G401 (cell line): ENCODE measurements around the gene CD80. TPM values are rescaled to one million over a fixed set of nuclear protein-coding genes. Genes with fewer than 3 reads are reported as not detected.
"Not testable (repeated sequence)": the region's sequence is repeated elsewhere in the genome, so short reads cannot be mapped to it uniquely, and the experiment has no call there.

Experiments
- DNase-seq: peaks from one replicate; pipeline ENCODE4 v3.0.0-alpha.2; 2015; ENCODE audit warnings: low spot score
- in situ Hi-C: cut with HindIII; loops from 2 replicates; pipeline ENCODE4 v1.10.0; 2016; ENCODE audit warnings: low sequenced_read_pairs, mixed read lengths
- total RNA-seq: library from RNA; depleted of rRNA; stranded (reverse); fragments of >200 nt; shearing (Covaris generic); gene quantifications from 2 replicates; pipeline ENCODE4 v1.2.3, GENCODE V29; 2014

The CD80 gene
- total RNA-seq, 1 experiment from 2014 or later = not detected

DNA sequence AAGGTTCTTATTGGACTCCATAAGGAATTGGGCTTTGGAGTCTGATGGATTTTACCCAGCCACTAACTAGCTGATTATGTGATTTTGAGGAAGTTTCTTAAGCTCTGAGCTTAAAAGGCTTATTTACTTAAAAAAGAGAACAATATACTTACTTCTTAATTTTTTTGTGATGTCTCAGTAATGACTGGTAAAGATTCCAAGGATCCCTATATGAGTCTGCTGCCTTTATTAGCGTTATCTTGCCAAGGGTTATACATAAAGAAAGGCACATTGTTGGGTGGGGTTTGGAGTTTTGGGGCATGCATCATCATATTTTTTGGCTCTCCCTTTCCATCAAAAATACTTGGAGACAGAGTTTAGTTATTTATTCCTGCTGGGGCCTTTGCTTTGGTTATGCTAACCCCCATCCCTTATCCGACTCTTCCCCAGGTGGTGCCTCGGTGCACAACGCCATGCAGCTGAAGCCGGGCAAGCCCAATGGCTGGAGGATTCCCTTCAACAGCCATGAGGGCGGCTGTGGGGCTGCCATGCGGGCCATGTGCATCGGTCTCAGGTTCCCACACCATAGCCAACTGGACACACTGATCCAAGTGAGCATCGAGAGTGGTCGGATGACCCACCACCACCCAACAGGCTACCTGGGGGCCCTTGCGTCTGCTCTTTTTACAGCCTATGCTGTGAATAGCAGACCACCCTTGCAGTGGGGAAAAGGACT is 26.6 kb upstream of the CD80 start:
- in situ Hi-C loops = no loop called here
- no peak for DNase-seq

DNA sequence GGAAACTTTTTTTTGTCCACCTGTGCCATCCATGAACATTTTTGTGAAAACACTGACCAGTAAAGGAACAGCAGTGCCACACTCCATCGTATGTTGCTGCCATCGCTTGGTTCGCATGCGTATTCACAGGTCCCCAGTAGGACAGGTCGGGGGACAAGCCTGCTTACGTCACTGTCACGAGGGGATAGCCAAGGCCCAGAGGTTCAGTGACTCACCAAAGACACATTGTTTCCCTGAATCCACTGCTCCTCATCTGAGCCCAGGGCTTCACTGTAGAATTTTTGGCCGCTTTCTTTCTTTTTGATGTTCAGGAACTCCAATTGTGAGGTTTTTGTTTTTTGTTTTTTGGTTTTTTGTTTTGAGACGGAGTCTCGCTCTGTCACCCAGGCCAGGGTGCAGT is 25.8 kb upstream of the CD80 start:
- DNase-seq = no peak

DNA sequence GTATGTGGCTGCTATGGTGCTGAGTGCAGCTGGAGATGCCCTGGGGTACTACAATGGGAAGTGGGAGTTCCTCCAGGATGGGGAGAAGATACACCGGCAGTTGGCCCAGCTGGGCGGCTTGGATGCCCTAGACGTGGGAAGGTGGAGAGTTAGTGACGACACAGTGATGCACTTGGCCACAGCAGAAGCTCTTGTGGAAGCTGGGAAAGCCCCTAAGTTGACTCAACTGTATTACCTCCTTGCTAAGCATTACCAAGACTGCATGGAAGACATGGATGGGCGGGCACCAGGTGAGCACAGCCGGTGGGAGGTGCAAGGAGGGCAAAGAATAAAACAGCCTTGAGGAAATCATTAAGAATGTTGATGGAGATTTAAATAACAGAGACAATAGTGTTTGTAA is 22.8 kb upstream of the CD80 start:
- DNase-seq = no peak
- in situ Hi-C loops = no loop called here

More for the DNA sequence above, 25.8 kb upstream of the CD80 start:
- in situ Hi-C loops = no loop called here

DNA sequence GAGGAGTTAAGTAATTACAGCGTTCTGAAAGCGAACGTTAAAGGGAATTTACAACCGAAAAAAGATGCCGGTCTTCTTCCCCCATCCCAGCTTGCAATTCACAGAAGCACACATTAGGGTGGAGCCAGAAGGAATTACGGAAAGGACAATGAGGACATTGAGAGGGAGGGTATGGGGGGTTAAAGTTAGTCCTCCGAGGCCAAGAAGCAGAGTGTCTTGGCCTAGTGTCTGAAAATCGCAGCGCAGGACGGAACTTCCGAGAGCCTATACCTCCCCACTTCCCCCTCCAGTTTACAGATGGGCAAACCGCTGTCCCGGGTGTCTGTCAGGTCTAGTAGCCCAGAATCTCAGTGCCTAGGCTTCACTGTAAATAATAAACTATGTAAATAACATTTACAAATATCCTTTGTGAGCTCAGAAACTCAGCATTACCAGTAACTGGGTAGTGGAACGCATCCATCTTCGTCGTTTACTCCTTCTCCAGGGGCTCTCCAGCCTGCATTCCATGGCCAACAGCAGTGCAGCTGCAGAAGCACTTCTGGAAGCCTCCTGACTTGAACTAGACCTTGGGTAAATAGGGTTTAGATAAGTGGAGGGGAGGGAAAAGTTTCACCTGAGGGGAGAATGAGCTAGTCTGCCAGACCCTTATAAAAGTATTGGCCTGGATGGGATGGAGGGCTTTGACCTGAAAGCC is 20.8 kb upstream of the CD80 start:
- DNase-seq = no peak
- in situ Hi-C loops = no loop called here

DNA sequence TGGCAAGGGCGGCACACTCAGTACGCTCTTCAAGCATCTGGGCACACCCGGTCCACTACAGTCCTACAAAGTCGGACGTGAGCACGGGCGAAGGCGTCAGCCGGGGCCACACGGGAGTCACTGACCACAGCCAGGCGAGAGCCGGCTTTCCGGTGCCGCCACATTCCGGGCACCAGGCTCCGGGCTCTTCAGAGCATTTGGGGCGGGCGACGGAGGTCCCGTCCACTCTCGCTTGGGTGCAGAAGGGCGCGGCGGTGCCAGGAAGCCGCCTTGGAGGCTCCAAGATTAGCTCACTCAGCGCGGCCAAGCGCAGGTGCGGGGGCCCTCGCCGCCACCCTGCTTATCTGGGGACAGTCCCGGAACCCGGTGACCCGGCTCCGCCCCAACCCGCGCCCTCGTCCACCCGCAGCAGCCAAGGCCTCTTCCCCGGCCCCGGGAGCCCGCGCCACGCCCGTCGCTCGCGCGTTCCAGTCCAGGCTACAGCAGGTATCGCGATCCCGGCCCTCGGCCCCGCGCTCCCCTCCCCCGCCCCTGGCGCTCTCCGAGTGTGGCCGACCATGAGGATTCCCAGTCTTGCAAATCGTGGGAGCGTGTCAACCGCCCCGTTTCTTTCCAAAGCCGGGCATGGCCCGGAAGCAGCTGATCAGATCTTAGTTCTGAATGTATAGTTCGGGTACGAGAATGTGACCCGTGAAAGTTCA is 20.1 kb upstream of the CD80 start, which contains the start of gene ADPRH:
Gene ADPRH (plus strand): TSS at position 127 of the 701 bp plus-strand sequence. CDS start 2,678 bp downstream, outside the sequence.
- in situ Hi-C loops = no loop called here
- DNase-seq = peak; percentile 70

DNA sequence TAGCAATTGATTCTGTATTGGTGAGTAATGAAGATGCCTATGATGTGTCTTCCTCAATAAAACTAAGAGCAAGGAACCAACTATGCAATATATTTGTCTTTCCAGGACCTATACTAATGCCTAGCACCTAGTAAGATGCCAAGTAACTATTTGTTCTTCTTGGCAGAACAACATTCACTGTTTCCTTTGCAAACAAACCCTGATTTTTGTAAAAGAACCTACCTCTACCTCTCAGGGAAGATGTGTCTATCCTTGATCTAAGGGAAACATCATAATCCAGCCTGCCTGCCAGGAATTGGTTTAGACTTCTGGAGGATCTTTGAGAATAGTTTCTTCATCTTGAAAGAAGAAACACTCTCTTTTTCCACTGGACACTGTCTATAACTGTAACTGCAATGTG is 16.1 kb upstream of the CD80 start:
- no peak for DNase-seq
- in situ Hi-C loops = no loop called here

DNA sequence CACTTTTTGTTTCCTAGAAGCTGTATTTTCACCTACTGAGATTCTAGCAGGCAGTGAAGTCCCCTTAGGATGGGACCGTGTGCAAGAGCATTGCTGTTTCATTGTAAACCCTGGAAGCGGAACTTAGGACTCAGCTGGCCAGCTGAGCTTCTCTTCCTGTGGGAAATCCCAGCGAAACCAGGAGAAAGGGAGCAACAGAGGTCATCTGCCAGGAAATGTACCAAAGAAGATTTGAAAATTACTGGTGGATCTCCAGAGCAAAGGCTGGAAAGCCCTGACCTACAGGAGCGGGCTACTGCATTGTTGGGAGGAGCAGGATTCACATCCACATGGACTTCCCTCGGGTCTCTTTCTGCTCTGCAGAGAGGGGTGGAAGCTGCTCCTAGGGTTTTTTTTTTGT is 12.3 kb upstream of the CD80 start:
- in situ Hi-C loops = no loop called here
- no peak for DNase-seq

DNA sequence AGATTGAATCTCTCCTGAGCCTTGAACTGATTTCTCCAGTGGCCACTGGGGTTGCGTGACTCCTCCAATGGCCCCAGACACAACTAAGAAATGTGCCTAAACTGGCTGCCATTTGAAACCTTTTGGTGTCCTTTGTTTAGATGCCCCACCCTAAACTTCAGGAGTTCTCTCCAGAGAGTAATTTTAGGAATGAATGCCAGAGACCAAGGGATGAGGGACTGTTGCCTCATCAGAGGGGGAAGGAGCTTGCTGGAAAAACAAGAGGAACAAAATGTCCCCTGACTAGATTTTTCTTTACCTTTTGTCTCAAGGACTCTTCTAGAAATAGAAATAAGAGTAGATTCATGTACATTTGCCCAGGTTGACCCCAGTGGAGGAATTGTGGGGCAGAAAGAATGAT is 11.8 kb upstream of the CD80 start:
- in situ Hi-C loops = no loop called here

DNA sequence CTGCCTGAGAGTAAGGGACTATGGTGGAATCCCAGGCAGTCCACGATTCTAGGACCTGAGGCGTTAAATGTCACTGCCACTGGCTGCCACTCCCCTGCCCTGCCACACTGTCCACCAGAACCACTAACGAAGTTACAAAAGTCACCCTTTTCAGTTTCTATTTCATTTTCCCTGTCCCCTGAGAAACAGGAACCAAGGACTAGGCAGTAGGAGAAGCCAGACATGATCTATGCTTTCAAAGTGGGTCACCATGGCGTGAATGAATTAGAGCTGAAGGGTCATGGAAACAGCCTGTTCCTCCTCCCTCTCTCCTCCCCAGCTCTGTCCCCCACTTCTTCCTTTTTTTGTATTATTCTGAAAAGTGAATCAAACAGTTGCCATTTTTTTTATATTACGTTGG is 10.8 kb upstream of the CD80 start:
- in situ Hi-C loops = no loop called here
- DNase-seq = no peak

More for the DNA sequence above, 11.8 kb upstream of the CD80 start:
- no peak for DNase-seq

DNA sequence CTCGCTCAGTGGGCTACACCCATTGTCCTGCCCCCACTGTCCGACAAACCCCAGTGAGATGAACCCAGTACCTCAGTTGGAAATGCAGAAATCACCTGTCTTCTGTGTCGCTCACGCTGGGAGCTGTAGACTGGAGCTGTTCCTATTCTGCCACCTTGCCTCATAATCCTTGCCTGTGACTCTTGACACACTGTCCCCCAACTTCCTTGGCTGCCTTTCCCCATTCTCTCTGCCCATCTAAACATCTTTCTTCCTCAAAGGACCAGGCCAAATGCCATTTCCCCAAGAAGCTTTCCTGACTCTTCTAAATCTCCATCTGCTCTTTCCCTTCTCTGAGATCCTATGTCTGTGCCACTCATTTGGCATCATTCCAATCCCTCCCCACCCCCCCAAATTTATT is 9.7 kb upstream of the CD80 start:
- in situ Hi-C loops = no loop called here
- no peak for DNase-seq

DNA sequence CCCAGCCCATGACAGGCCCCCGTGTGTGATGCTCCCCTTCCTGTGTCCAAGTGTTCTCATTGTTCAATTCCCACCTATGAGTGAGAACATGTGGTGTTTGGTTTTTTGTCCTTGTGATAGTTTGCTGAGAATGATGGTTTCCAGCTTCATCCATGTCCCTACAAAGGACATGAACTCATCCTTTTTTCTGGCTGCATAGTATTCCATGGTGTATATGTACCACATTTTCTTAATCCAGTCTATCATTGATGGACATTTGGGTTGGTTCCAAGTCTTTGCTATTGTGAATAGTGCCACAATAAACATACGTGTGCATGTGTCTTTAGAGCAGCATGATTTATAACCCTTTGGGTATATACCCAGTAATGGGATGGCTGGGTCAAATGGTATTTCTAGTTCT is 3.9 kb upstream of the CD80 start:
- DNase-seq, in situ Hi-C loops: not testable (repeated sequence)

DNA sequence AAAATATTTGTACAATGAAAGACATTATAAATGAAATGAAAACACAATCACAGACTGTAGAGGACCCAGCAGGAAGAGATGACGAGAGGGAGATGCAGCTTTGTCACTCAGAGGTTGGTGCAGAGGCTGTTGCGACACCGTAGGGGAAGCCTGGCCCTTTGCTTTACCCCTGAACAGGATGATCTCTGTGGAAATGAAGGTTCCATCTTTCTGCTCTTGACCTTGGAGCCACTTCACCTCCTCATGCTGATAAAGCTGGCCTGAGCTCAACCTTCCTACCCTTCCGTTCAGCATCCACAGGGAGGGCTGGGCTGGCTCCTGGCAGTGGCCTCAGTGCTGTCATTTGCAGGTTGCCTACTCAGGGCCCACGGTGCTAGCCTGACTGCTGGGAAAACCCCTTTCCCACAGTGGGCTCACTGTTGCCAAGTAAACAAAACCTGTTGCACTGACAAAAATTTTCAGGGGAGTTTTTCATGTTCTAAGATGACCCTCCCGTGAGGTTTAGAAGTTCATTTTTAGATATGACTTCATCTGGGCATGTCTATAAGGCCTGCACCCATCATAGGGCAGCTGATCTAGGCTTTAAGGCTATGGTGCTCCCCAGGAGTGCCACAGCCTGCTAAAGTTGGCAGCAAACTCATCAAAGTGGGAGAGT is 3.0 kb upstream of the CD80 start:
- in situ Hi-C loops = no loop called here
- DNase-seq = no peak

DNA sequence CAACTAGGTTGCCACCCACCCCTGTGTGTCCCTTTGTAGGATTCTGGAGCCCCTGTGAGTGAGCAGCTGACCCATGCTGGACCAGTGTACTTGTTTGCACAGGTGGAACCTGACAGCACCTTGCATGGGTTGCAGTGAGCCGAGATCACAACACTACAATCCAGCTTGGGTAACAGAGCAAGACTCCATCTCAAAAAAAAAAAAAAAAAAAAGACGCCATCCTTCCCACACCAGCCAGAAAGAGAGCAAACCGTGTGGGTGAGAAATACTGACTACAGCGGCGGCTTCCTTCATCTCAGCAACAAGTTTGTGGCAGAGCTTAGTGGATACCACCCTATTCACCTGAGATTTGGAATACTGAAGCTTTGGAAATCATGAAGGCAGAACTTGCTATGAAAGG is 746 bp upstream of the CD80 start:
- DNase-seq = no peak

DNA sequence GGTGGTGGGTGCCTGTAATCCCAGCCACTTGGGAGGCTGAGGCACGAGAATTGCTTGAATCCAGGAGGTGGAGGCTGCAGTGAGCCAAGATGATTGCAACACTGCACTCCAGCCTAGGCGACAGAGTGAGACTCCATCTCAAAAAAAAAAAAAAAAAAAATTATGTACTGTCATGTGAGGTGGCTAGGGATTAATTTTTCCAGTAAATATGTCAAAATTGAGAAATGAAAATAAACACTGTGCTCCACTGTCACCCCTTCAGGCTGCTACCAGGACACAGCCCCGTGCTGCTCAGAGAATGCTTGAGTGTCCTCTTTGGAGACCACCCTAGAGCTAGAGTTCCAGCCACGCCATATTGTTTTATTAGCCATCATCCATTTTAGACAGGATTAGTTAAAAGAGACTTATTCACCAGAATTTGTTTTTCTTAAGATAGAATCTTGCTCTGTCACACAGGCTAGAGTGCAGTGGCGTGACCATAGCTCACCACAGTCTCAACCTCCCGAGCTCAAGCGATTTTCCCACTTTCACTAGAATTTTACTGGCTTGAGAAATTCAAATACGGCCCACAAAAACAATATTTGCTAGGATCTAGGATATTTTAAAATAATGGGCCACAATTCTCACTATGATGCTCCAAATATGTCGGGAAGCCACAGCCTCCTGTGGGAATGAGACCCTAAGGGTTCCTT is 642 bp downstream of the CD80 start:
- in situ Hi-C loops = no loop called here
- no peak for DNase-seq

More for the DNA sequence above, 746 bp upstream of the CD80 start:
- in situ Hi-C loops = no loop called here

DNA sequence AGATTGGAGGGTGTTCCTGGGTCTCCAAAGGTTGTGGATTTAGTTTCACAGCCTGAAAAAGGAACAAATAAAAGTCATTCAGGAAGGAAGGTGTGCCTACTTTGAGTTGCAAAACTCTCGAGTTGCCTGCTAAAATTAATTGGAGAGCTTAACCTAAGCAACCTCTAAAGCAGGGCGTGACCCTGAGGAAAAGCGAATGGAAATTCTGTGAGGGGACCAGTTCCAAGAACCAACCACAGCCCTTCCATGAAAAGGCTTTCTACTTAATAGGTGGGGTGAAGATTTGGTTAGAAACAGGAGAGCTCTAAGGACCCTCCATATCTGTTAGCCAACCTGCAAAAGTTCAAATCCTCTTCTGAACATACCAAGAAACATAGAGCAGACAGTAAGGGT is 1.5 kb downstream of the CD80 start:
- DNase-seq = no peak
- in situ Hi-C loops = no loop called here

DNA sequence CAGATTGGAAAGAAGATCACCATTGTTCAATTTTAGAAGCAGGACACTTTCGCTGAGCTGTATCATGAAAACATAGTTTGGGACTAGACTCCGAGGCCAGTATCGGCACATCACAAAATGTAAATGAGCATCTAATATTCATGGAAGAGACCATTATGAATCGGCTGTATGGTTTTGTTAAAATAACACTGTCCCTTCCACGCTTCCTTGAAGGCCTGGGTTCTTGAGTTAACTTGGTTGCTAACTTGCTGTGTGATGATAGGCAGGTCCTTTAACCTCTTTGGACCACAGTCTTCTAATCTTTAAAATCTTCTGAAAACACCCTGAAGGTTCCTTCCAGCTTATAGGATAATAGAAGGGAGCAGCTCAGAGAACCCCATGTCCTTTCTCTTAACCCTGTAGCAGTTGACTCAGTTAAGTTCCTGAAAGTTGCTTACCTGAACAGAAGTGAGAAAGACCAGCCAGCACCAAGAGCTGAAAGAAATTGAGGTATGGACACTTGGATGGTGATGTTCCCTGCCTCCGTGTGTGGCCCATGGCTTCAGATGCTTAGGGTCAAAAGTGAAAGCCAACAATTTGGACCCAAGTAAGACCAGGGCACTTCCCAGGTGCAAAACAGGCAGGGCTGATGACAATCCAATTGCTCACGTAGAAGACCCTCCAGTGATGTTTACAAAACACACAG is 2.1 kb downstream of the CD80 start:
- in situ Hi-C loops = no loop called here
- DNase-seq = no peak

DNA sequence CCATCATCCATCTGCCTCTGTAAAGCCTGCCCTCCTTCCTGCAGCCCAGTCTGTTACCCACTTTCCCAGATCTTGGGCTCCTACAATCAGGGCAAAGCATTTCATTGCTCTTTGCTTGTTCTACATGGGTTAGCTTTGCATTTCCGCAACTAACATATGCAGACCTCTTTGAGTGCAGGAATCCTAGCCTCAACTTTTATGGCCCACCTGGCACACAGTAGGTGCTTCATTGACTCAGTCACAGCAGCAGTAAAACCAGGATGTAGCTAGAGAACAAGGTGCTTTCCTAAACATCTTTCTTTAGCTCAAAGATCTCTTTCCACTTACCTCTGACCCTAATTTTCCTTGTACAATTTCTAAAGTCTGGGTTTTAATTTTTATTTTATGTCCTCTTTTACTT is 3.5 kb downstream of the CD80 start:
- no peak for DNase-seq
- in situ Hi-C loops = no loop called here

DNA sequence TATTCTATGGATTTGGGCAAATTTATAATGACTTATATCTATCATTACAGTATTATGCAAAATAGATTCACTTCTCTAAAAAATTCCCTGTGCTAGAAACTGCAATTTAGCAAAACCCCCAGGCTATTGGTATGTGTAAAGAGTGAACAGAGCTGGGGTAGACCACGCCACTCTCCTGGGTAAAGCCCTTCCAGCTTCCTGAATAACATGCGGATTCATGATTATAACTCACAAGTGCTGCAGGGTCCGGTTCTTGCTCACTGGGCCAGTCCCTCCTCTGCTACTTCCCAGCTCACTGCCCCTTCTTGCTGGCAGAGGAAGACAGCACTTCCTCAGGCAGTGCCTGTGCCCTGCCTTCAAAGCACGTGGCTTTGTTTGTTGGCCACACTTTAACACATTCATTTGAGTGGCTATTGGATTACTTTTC is 4.1 kb downstream of the CD80 start:
- in situ Hi-C loops = no loop called here
- DNase-seq = no peak
